Upper lobe of left lung (tissue), 4 donors: Measurements from ENCODE around the gene WWC1.

Experiments used
- EP300 ChIP-seq, 4 donors: sonication (generic); formaldehyde crosslinking; IDR thresholded peaks; one replicate each; pipeline ENCODE4 v1.5.1; 2017; ENCODE audit warnings: antibody characterized with exemption in 4 of 4, control low read depth in 2 of 4
- POLR2AphosphoS5 ChIP-seq, 2 donors: sonication (generic); formaldehyde crosslinking; IDR thresholded peaks; one replicate each; pipeline ENCODE4 v1.5.1; 2017; ENCODE audit warnings: antibody characterized with exemption in 2 of 2
- TF ChIP-seq, protein P1 (sequence below), 6 experiments: fragments of 450-650 bp in 4 of 6; fragments of 200-600 bp in 2 of 6; sonication (generic) in 2 of 6; IDR thresholded peaks; one replicate each; pipeline ENCODE4 v1.5.1; 2016 to 2019; ENCODE audit warnings: antibody characterized with exemption in 6 of 6

- TF ChIP-seq, protein P1, sequence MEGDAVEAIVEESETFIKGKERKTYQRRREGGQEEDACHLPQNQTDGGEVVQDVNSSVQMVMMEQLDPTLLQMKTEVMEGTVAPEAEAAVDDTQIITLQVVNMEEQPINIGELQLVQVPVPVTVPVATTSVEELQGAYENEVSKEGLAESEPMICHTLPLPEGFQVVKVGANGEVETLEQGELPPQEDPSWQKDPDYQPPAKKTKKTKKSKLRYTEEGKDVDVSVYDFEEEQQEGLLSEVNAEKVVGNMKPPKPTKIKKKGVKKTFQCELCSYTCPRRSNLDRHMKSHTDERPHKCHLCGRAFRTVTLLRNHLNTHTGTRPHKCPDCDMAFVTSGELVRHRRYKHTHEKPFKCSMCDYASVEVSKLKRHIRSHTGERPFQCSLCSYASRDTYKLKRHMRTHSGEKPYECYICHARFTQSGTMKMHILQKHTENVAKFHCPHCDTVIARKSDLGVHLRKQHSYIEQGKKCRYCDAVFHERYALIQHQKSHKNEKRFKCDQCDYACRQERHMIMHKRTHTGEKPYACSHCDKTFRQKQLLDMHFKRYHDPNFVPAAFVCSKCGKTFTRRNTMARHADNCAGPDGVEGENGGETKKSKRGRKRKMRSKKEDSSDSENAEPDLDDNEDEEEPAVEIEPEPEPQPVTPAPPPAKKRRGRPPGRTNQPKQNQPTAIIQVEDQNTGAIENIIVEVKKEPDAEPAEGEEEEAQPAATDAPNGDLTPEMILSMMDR (IDR thresholded peaks at IDR 0.05), result no peak
- no peak for TF ChIP-seq POLR2AphosphoS5 (IDR thresholded peaks at IDR 0.05)
- TF ChIP-seq EP300 (IDR thresholded peaks at IDR 0.05), result no peak
Measured at GRCh38 chr5:168270476-168270875, 21.0 kb upstream of the WWC1 start.
